ENCODE results near the gene PLAAT4. TPM values are rescaled to one million over a fixed set of nuclear protein-coding genes. Genes with fewer than 3 reads are reported as not detected.

Gene PLAAT4
- total and polyA plus RNA-seq, 10 of the 15 experiments (the other 5 are each of a cell fraction or from before 2014, with no cell fraction given): 6.0 to 34.3 (median 12.4) TPM

DNA sequence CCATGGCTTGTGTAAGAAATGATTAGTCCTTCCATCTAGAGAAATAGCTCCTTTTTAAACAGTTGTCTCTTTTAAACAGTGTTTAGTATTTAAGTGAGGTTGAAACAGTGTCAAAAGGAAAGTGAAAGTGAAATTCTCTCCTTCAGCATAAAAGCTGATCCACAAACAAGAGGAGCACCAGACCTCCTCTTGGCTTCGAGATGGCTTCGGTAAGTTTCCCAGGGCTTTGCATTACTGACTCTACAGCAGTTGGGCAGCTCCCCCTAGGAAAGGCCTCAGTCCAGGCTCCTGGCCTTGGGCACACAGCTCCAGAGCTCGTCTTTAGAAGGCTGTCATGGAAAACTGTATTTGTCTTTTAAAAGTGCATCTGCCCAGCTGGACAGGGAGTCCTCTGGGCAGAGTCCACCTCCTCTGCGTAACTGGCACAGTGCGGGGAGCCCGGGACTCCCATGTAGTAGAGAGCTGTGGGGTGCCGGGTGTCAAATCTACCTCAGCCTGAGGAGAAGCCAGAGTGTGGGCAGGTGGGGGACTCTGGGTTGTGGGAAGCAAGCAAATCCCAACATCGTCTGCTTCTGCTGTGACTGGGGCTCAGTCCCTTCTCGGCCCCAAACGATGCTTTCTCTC is at the start of gene PLAAT4 (continued):
- no peak for TF ChIP-seq MAX (IDR thresholded peaks at IDR 0.05; ENCODE audit: low read depth, low read length)
- TF ChIP-seq JUNB (IDR thresholded peaks at IDR 0.05): peak; percentile 89
- no peak for TF ChIP-seq FOXK2 (IDR thresholded peaks at IDR 0.05)
- TF ChIP-seq SUZ12 (IDR thresholded peaks at IDR 0.05; ENCODE audit: unreplicated experiment): no peak
- TF ChIP-seq SPI1 (IDR thresholded peaks at IDR 0.05; ENCODE audit: borderline replicate concordance, insufficient read depth, low read depth, low read length): no peak
- TF ChIP-seq RUNX3 (IDR thresholded peaks at IDR 0.05; ENCODE audit: low read length): peak; percentile 49
- peak; percentile 78; the same call in 1 of the 2 replicates for TF ChIP-seq ASH2L (IDR thresholded peaks at IDR 0.05; ENCODE audit: borderline replicate concordance, low read depth)
- TF ChIP-seq ZNF384 (IDR thresholded peaks at IDR 0.05; ENCODE audit: borderline replicate concordance, low read depth, low read length): no peak
- TF ChIP-seq POU2F2 (IDR thresholded peaks at IDR 0.05; ENCODE audit: borderline replicate concordance, low read depth, low read length): 0 out of 3 replicates have a peak, but pooled peaks have one; percentile 32
- no peak for TF ChIP-seq CUX1 (IDR thresholded peaks at IDR 0.05; ENCODE audit: insufficient replicate concordance, low read depth, low read length)
- TF ChIP-seq IKZF1 (conservative IDR thresholded peaks at IDR 0.05): 0 out of 2 replicates have a peak, but pooled peaks have one; percentile 6
- TF ChIP-seq SMAD5 (IDR thresholded peaks at IDR 0.05; ENCODE audit: low read depth): no peak
- TF ChIP-seq, protein P1, sequence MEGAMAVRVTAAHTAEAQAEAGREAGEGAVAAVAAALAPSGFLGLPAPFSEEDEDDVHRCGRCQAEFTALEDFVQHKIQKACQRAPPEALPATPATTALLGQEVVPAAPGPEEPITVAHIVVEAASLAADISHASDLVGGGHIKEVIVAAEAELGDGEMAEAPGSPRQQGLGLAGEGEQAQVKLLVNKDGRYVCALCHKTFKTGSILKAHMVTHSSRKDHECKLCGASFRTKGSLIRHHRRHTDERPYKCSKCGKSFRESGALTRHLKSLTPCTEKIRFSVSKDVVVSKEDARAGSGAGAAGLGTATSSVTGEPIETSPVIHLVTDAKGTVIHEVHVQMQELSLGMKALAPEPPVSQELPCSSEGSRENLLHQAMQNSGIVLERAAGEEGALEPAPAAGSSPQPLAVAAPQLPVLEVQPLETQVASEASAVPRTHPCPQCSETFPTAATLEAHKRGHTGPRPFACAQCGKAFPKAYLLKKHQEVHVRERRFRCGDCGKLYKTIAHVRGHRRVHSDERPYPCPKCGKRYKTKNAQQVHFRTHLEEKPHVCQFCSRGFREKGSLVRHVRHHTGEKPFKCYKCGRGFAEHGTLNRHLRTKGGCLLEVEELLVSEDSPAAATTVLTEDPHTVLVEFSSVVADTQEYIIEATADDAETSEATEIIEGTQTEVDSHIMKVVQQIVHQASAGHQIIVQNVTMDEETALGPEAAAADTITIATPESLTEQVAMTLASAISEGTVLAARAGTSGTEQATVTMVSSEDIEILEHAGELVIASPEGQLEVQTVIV (IDR thresholded peaks at IDR 0.05; ENCODE audit: borderline replicate concordance, partially characterized antibody): no peak
- no peak for TF ChIP-seq ZNF592 (IDR thresholded peaks at IDR 0.05)
- no peak for TF ChIP-seq NKRF (conservative IDR thresholded peaks at IDR 0.05)
